Activated gamma-delta T cell treated with anti-CD3 and anti-CD28 coated beads, Interleukin-2, amount 50 U/mL, for 16 hours (primary cell): ENCODE data around the gene COL6A3.

Source experiments
- DNase-seq: peaks from one replicate; pipeline ENCODE4 v3.0.0-alpha.2; 2020; ENCODE audit warnings: low read depth

The COL6A3 gene

GRCh38 chr2:237348281-237348865, 65.6 kb downstream of the COL6A3 start:
- no peak for DNase-seq

DNA sequence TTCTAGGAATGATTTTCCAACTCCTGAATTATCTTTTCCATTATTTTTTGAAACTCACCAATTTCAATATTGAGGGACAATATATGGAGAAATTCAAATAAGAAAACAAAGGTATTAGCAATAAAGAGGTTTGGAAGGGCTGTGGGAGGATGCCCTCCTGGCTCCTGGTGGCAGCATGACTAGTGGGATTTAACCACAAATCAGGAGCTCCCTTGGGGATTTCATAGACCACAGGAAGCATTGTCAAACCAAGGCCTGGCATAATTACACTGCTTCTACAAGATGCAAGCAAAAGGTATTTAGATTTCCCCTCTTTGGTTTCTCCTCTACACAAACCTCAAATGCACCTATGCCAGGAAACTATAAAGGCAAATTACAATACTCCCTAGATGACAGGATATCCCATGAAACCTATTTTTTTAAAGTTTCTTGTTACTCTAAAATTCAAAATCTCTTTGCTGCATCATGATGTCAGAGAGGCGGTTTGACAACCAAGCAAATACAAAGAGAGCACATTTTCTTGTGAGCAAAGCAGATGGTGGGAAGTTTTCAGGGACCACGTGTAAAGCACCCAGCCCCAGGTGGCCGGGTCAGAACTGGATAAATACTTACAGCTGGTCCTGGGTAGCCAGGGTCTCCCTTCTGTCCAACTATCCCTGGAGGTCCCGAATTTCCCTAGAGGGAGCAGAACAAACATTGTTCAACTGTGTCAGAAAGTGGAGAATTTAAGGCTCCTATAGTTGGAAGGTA, 67.9 kb downstream of the COL6A3 start:
- no peak for DNase-seq

DNA sequence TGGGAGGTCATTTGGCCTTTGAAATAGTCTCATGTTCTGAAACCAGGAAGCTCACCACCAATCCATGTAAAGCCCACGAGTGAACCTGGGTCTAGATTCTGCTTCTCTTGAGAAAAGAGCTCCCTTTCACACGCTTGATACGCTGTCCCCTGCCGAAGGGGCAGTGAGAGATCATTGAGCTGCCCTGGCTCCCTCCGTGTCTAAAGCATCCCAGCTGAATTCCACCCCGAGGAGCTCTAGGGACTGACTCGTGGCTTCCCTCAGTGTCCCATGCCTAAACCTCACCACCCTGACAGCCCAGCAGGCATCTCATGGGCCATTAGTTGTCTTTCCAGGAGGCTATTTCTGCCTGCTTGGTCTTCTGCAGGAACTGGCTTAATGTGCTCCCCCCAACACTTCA, 68.6 kb downstream of the COL6A3 start:
- no peak for DNase-seq

- DNase-seq, result no peak
These were observed 69.0 kb downstream of the COL6A3 start for GRCh38 chr2:237344942-237345341.

DNA sequence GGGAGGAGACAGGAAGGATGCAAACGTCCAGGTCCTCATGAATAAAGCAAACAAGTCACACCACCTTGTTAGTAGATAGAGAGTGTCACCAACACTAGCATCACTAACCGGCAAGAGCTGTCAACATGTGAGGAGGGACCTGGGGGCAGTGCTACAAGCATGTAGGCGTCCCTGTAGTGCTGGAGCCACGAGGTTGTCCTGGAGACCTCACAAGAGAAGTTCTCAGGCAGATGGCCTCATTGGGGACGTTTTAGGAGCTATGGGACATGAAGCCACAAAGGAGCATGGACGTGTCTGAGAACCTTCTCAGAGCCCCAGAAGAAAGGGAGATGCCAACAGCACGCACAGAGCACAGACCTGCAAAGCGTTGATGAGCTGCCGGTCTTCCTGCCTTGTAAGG, 70.0 kb downstream of the COL6A3 start:
- no peak for DNase-seq

GRCh38 chr2:237341872-237342271, 72.1 kb downstream of the COL6A3 start:
- no peak for DNase-seq

DNA sequence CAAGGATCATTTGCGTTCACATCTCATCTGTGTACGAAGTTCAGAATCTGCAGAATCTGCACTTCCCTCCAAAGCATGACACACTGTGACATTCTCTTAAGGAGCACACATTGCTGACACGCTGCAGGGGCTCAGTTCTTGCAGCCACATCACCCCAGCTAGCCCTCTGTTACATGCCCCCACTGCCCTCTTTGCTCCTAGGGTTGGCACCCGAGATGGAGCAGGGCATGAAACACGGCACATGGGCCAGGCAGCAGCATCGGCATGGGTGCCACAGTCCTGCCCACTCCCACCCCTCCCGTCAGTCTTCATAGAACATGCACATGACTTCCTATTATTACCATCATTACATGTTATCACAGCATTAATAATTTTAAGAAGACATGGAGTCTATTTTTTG, 76.4 kb downstream of the COL6A3 start:
- DNase-seq, result no peak

GRCh38 chr2:237336131-237336530, 77.8 kb downstream of the COL6A3 start:
- DNase-seq, result no peak

DNA sequence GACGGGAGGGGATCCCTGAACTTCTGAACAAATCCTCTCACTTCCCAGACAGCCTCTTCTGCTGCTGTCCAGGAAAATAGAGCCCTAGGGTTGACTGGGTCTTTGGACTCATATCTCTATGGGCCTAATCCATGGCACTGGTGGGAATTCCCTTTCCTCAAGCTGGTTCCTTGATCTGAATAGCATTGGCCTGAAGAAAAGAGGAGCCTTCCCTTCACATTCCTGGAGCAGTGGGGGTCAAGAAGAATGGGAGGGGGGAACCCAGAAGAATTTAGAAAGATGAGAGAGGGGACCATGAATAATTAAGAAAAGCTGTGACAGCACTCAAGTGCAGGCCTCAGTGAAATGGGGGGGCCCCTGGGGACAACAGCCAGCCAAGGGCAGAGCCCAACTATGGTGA, 80.2 kb downstream of the COL6A3 start:
- DNase-seq, result no peak

GRCh38 chr2:237330541-237330940, 83.4 kb downstream of the COL6A3 start:
- no peak for DNase-seq

DNA sequence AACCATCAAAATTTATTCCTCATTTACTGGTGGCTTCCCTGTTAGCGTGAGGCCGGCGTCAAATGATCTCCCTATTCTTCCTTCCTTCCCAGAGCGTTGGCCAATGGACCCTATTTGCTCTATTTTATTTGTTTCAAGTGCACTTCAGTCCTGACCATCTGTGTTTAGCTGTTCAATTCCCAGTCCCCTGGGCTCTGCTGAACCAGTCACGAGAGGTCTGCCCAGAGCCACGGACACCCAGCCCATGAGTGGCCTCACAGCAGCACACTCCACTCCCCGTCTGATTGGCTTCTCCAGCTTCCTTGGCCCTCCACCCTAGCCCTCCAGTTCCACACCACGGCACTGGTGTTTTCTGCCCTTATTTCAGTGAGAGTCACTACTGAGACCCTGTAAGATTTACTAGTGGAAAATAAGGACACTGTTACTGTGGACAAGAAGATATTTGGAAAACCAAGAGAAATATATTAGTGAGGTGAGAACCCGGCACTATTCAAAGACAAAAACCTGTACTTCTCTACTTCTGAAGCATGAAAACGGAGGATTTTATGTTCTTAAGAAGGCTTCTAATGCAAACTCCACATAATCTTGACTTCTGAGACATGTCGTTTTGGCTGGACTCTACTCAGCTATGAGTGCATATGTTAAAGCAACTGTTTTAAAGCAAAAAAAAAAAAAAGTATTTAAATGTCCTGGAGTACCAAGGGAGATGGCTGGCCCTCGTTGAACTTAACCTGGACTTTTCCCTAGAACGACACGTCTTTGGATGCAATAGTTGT, 86.6 kb downstream of the COL6A3 start:
- DNase-seq, result no peak

- no peak for DNase-seq
These were observed 87.4 kb downstream of the COL6A3 start for GRCh38 chr2:237326266-237327171.

DNA sequence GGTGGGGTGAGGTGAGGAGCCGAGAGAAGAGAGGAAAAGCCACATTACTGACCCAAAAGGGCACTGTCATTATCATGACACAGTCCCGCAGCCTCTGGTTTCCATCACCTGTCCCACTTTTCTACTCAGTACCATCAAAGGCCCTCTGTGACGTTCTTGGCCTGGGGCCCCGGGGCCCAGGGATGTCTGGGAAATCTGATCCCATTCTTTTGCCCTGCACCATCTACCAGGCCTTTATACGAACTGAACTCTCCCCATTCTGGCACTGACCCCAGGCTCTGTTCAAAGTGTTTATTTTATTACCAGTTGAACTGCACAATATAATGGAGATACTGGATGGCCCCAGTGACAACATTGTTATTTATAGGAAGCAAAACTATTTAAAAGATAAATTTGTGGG, 89.1 kb downstream of the COL6A3 start:
- DNase-seq, result no peak

GRCh38 chr2:237324405-237324831, 89.5 kb downstream of the COL6A3 start:
- DNase-seq, result no peak

DNA sequence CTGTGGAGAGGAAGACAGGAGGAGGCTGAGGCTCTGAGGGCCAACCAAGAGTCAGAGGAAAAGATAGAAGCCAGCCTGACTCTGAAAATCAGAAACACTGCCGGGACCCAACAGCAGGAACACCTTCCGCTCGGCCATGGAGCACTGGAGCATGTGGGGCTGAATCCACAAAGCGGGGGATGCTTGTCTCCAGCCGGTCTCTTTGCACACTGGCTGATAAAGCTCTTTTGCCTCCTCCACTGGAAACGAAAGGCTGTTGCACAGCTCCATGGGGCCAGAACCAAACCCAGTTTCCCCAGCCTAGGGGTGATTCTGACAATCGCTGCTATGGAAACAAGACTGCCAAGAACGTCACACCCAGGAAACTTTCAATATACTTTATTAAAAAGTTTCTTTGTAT, 90.3 kb downstream of the COL6A3 start:
- DNase-seq, result no peak

GRCh38 chr2:237322564-237322963, 91.4 kb downstream of the COL6A3 start:
- DNase-seq, result no peak

- no peak for DNase-seq
These were observed 92.2 kb downstream of the COL6A3 start for GRCh38 chr2:237321746-237322145.

DNA sequence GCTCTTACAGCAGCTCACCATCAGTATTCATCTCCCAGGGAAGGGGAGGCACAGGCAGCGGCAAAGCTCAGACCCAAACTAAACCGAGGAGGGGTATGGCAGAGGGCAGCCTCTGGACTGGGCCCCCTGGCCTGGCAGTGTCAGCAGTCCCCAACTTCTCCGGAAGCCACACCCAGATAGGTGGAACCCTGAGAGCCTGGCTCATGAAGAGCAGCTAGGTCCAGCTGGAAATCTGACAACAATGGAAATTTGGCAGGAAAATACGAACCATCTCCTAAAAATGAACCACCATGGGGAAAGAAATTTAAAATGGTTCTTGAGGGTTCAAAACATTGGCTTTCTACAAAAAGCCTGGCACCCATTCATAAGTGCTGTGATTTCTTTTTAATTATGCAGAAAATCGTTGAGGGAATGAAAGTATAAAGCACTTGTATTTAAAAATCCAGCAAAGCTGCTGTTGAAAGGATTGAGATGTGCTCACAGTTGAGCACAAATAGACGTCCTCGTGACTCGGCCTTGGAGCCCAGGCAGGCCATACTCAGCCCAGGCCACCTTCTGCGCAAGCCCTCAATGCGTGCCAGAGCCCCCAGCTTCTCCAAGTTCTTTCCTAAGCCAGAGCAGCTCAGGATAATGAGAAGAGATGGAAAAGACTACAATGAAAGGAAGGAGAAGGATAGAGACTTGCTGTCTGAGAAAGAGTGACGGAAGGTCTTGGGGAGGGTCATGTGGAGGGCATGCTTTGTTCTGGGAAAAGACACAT, 93.0 kb downstream of the COL6A3 start:
- DNase-seq, result no peak

DNA sequence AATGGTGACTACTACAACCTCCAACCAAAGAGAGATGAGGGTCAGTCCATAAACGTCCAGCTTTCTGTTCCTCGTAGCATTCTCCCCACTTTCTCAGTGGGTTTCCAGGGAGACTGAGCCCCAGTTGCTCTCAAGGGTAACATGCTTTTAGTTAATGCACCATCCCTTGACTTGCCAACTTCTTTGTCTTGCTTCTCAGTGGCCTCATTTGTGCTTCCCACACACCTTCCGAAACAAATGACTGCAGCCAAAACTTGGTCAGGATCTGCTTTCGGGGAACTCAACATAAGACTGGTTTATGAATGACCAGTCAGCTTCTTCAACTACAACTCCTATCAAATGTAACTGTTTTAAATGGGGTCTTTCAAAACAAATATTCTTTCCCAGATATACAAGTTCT, 94.1 kb downstream of the COL6A3 start:
- DNase-seq, result no peak

- no peak for DNase-seq
These were observed 94.7 kb downstream of the COL6A3 start for GRCh38 chr2:237319086-237319820.

DNA sequence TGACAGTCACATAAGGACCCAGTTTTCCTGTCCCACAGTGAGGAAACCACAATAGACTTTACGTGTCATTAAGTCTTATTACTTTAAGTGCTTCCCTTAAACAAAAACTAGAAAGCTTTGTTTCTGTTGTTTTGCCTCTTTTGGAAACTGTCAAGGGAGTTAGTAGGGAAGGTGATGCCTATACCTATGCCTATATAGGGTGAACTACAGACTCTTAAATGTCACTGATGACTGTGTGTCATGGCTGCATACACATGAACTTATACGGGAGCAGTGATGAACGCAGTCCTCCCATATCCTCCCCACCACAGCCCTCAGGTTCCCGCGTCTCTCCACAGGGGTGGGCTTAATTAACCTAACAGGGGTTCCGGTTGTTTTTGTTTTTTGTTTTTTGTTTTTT, 97.6 kb downstream of the COL6A3 start:
- DNase-seq, result no peak
